ENCODE results near the gene UNC45A. TPM values are rescaled to one million over a fixed set of nuclear protein-coding genes. Genes with fewer than 3 reads are reported as not detected.
A peak's percentile ranks its signal among the peaks of the same experiment; 100 is the strongest.

The UNC45A gene
- total and polyA plus RNA-seq, 2 of the 13 experiments (the other 11 are each of a cell fraction or from before 2014, with no cell fraction given): 33.8 to 39.7 TPM

DNA sequence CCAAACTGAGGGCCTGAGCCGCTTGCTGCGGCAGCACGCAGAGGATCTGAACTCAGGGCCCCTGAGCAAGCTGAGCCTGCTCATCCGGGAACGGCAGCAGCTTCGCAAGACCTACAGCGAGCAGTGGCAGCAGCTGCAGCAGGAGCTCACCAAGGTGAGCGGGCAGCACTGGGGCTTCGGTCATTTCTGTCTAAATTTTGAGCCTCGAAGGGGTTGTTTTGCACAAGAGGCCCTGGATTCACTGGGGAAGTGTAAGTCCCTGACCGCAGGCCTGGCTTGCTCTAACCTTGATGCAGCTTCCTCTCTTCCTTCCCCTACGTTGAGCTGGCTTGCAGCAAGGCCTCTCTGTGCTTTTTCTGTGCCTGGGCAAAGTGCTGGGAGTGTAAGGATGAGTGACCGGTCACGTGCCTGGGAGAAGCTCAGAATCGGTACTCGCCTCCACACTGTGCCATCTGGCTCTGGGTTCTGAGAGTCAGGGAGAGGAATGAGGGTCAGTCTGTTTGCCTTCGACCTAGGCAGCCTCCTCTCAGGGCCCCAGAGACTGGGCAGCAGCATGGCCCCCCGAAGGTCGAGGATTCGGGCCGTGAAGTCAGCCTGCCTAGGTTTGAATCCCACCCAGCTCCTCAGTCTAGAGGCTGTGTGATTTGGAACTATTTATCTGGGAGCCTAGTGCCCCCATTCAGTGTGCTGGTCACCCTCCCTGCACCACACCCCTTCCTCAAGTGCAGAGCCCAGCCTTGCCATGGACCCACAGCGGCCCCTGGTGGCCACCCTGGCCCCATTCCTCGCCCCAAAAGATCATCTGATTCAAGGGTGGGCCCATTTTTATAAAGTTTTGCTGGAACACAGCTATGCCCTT lies 49.4 kb upstream of the UNC45A start (continued):
- TF ChIP-seq, protein P1, sequence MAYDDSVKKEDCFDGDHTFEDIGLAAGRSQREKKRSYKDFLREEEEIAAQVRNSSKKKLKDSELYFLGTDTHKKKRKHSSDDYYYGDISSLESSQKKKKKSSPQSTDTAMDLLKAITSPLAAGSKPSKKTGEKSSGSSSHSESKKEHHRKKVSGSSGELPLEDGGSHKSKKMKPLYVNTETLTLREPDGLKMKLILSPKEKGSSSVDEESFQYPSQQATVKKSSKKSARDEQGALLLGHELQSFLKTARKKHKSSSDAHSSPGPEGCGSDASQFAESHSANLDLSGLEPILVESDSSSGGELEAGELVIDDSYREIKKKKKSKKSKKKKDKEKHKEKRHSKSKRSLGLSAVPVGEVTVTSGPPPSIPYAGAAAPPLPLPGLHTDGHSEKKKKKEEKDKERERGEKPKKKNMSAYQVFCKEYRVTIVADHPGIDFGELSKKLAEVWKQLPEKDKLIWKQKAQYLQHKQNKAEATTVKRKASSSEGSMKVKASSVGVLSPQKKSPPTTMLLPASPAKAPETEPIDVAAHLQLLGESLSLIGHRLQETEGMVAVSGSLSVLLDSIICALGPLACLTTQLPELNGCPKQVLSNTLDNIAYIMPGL (CRISPR knock-in tag; IDR thresholded peaks at IDR 0.05; ENCODE audit: borderline replicate concordance in 1 of 2, low read depth in 1 of 2): 0 out of 4 replicates have a peak, but pooled peaks of 1 of the 2 experiments have one; percentile 39
- TF ChIP-seq ZNF512B (CRISPR knock-in tag; IDR thresholded peaks at IDR 0.05; ENCODE audit: borderline replicate concordance) (peak; percentile 66; the same call in 1 of the 2 replicates), MBD4 (IDR thresholded peaks at IDR 0.05; ENCODE audit: borderline replicate concordance, low read length) (no peak), BCL6 (CRISPR knock-in tag; IDR thresholded peaks at IDR 0.05) (peak; percentile 58; the same call in 1 of the 2 replicates), ZNF576 (CRISPR knock-in tag; IDR thresholded peaks at IDR 0.05) (no peak), KDM2A (CRISPR knock-in tag; IDR thresholded peaks at IDR 0.05; ENCODE audit: borderline replicate concordance, low read depth) (peak; percentile 33; the same call in 1 of the 2 replicates), NFYC (CRISPR knock-in tag; IDR thresholded peaks at IDR 0.05) (no peak), SMC3 (IDR thresholded peaks at IDR 0.05; ENCODE audit: low read length) (peak; percentile 76), KLF16 (CRISPR knock-in tag; IDR thresholded peaks at IDR 0.05) (no peak), SNAPC4 (CRISPR knock-in tag; IDR thresholded peaks at IDR 0.05) (no peak), ZSCAN25 (CRISPR knock-in tag; IDR thresholded peaks at IDR 0.05) (peak; percentile 80), ZFX (CRISPR knock-in tag; IDR thresholded peaks at IDR 0.05; ENCODE audit: low read depth) (peak; percentile 28)
- TF ChIP-seq, protein P2, sequence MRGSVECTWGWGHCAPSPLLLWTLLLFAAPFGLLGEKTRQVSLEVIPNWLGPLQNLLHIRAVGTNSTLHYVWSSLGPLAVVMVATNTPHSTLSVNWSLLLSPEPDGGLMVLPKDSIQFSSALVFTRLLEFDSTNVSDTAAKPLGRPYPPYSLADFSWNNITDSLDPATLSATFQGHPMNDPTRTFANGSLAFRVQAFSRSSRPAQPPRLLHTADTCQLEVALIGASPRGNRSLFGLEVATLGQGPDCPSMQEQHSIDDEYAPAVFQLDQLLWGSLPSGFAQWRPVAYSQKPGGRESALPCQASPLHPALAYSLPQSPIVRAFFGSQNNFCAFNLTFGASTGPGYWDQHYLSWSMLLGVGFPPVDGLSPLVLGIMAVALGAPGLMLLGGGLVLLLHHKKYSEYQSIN (CRISPR knock-in tag; IDR thresholded peaks at IDR 0.05; ENCODE audit: borderline replicate concordance): no peak
- TF ChIP-seq, protein P3, sequence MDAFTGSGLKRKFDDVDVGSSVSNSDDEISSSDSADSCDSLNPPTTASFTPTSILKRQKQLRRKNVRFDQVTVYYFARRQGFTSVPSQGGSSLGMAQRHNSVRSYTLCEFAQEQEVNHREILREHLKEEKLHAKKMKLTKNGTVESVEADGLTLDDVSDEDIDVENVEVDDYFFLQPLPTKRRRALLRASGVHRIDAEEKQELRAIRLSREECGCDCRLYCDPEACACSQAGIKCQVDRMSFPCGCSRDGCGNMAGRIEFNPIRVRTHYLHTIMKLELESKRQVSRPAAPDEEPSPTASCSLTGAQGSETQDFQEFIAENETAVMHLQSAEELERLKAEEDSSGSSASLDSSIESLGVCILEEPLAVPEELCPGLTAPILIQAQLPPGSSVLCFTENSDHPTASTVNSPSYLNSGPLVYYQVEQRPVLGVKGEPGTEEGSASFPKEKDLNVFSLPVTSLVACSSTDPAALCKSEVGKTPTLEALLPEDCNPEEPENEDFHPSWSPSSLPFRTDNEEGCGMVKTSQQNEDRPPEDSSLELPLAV (CRISPR knock-in tag; conservative IDR thresholded peaks at IDR 0.05; ENCODE audit: low read depth): no peak

Data from HepG2 (cell line).